Upper lobe of left lung (tissue), 6 donors: ENCODE results near the gene BMERB1. TPM values are rescaled to one million over a fixed set of nuclear protein-coding genes. Genes with fewer than 3 reads are reported as not detected.

Experiments
- ATAC-seq, 2 donors: fragments of 200-7000 bp; cut with Tn5 transposase; one replicate each; pipeline ENCODE4 v1.9.1; 2022; ENCODE audit warnings: mild to moderate bottlenecking in 2 of 2, moderate library complexity in 2 of 2; ENCODE audit not compliant: low FRiP score in 2 of 2
- DNase-seq, 2 donors: peaks; one replicate each; pipeline ENCODE4 v3.0.0-alpha.2; 2019 to 2020
- H3K27ac ChIP-seq, 4 donors: fragments of 200-600 bp; sonication (generic); one replicate each; pipeline ENCODE4 v1.5.1; 2016 to 2019
- H3K27me3 ChIP-seq, 4 donors: fragments of 200-600 bp; sonication (generic); one replicate each; pipeline ENCODE4 v1.5.1; 2017 to 2019
- H3K36me3 ChIP-seq, 4 donors: fragments of 200-600 bp; sonication (generic); one replicate each; pipeline ENCODE4 v1.5.1; 2016 to 2019
- H3K4me1 ChIP-seq, 4 donors: fragments of 200-600 bp; sonication (generic); one replicate each; pipeline ENCODE4 v1.5.1; 2018 to 2019
- H3K4me3 ChIP-seq, 4 donors: fragments of 200-600 bp; sonication (generic); one replicate each; pipeline ENCODE4 v1.5.1; 2017 to 2019; ENCODE audit warnings: mild to moderate bottlenecking in 2 of 4, moderate library complexity in 1 of 4
- H3K9me3 ChIP-seq, 4 donors: fragments of 200-600 bp; sonication (generic); one replicate each; pipeline ENCODE4 v1.5.1; 2018 to 2019
- EP300 ChIP-seq, 4 donors: sonication (generic); formaldehyde crosslinking; IDR thresholded peaks; one replicate each; pipeline ENCODE4 v1.5.1; 2017; ENCODE audit warnings: antibody characterized with exemption in 4 of 4, control low read depth in 2 of 4
- POLR2A ChIP-seq, 4 donors: fragments of 450-650 bp; IDR thresholded peaks; one replicate each; pipeline ENCODE4 v1.5.1; 2016 to 2017; ENCODE audit warnings: antibody characterized with exemption in 4 of 4, mild to moderate bottlenecking in 2 of 4
- POLR2AphosphoS5 ChIP-seq, 2 donors: sonication (generic); formaldehyde crosslinking; IDR thresholded peaks; one replicate each; pipeline ENCODE4 v1.5.1; 2017; ENCODE audit warnings: antibody characterized with exemption in 2 of 2
- WGBS, 2 donors: methylation state at CpG; one replicate each; pipeline ENCODE4 v1.1.5; 2017 to 2018; 5-methylcytosine and 5-hydroxymethylcytosine counted together
- total RNA-seq, 6 donors: library from RNA; depleted of rRNA in 4 of 6; stranded (reverse); fragments of >200 nt in 4 of 6; gene quantifications; one replicate each; pipeline versions ENCODE4 v1.1.0 to v1.2.1, GENCODE V29; 2016 to 2021
- TF ChIP-seq, protein P1 (sequence below), 6 experiments: fragments of 450-650 bp in 4 of 6; fragments of 200-600 bp in 2 of 6; sonication (generic) in 2 of 6; IDR thresholded peaks; one replicate each; pipeline ENCODE4 v1.5.1; 2016 to 2019; ENCODE audit warnings: antibody characterized with exemption in 6 of 6
- donor health status: DM: no; HTN: no; CAD: no; lungs with moderate emphysema.
- donor health status: DM: no; HTN: yes; CAD: no; lungs with severe emphysema.

The BMERB1 gene
- total RNA-seq, 6 donors from 2014 or later: 5.2 to 27.6 (median 16.1) TPM

GRCh38 chr16:15487336-15488284 lies 53.2 kb downstream of the BMERB1 start:
- H3K27me3 ChIP-seq: no peaks in the 10 kb centered on the region
- no peak overlapping the region for H3K4me3 ChIP-seq
- H3K36me3 ChIP-seq: no peaks in the 10 kb centered on the region
- H3K9me3 ChIP-seq: no peaks in the 10 kb centered on the region
- ATAC-seq (no peak), DNase-seq (no peak)
- no peak overlapping the region for H3K27ac ChIP-seq
- WGBS, 2 donors: 90 to 93% methylated on average over 12 of the region's 12 CpGs
- TF ChIP-seq EP300 (IDR thresholded peaks at IDR 0.05) (no peak), POLR2AphosphoS5 (IDR thresholded peaks at IDR 0.05) (no peak), POLR2A (IDR thresholded peaks at IDR 0.05) (no peak)
- TF ChIP-seq, protein P1, sequence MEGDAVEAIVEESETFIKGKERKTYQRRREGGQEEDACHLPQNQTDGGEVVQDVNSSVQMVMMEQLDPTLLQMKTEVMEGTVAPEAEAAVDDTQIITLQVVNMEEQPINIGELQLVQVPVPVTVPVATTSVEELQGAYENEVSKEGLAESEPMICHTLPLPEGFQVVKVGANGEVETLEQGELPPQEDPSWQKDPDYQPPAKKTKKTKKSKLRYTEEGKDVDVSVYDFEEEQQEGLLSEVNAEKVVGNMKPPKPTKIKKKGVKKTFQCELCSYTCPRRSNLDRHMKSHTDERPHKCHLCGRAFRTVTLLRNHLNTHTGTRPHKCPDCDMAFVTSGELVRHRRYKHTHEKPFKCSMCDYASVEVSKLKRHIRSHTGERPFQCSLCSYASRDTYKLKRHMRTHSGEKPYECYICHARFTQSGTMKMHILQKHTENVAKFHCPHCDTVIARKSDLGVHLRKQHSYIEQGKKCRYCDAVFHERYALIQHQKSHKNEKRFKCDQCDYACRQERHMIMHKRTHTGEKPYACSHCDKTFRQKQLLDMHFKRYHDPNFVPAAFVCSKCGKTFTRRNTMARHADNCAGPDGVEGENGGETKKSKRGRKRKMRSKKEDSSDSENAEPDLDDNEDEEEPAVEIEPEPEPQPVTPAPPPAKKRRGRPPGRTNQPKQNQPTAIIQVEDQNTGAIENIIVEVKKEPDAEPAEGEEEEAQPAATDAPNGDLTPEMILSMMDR (IDR thresholded peaks at IDR 0.05): no peak
- H3K4me1 ChIP-seq: no peaks in the 10 kb centered on the region

DNA sequence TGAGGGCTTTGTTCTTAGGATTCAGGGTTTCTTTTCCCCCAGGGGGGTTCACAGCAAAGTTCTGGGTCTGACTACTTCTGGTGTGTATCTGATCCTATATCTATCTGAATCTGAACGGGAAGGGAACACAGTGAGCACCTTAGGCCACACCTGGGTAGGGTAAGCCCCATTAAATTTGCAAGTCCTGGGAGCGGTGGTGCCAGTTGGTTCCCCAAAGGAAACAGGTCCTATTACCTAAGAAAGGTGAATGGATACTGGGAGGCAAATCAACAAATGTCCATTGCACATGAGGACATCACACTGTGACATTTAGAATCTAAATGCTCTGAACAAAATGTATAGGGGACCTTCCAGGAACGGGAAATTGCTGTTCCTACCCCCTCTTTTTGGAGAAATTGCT lies 54.6 kb downstream of the BMERB1 start:
- H3K4me1 ChIP-seq: no peaks in the 10 kb centered on the region
- H3K27me3 ChIP-seq: no peaks in the 10 kb centered on the region
- no peaks in the 10 kb centered on the region for H3K36me3 ChIP-seq
- H3K9me3 ChIP-seq: no peaks in the 10 kb centered on the region
- DNase-seq (no peak), ATAC-seq (no peak)
- peak overlapping the region in 1 of 4 donors; percentile 1 for H3K27ac ChIP-seq
- 69 to 94% methylated on average over 3 of the region's 3 CpGs for WGBS, 2 donors
- H3K4me3 ChIP-seq: no peak overlapping the region
- TF ChIP-seq POLR2A (IDR thresholded peaks at IDR 0.05) (no peak), POLR2AphosphoS5 (IDR thresholded peaks at IDR 0.05) (no peak), EP300 (IDR thresholded peaks at IDR 0.05) (no peak)
- TF ChIP-seq, protein P1 (IDR thresholded peaks at IDR 0.05): no peak

GRCh38 chr16:15490123-15490711 lies 55.8 kb downstream of the BMERB1 start:
- Histone ChIP-seq H3K4me1 (no peaks in the 10 kb centered on the region), H3K27ac (peak overlapping the region in 1 of 4 donors; percentile 24), H3K36me3 (no peaks in the 10 kb centered on the region), H3K27me3 (no peaks in the 10 kb centered on the region), H3K9me3 (no peaks in the 10 kb centered on the region), H3K4me3 (no peak overlapping the region)
- WGBS, 2 donors: 94 to 97% methylated on average over 5 of the region's 5 CpGs
- DNase-seq: no peak
- no peak for ATAC-seq
- TF ChIP-seq, protein P1 (IDR thresholded peaks at IDR 0.05): no peak
- TF ChIP-seq POLR2A (IDR thresholded peaks at IDR 0.05): no peak
- TF ChIP-seq POLR2AphosphoS5 (IDR thresholded peaks at IDR 0.05): no peak
- no peak for TF ChIP-seq EP300 (IDR thresholded peaks at IDR 0.05)

GRCh38 chr16:15491411-15491810 lies 57.0 kb downstream of the BMERB1 start:
- Histone ChIP-seq H3K27ac (no peak overlapping the region), H3K27me3 (no peaks in the 10 kb centered on the region), H3K9me3 (no peaks in the 10 kb centered on the region), H3K4me3 (no peak overlapping the region), H3K36me3 (no peaks in the 10 kb centered on the region), H3K4me1 (no peaks in the 10 kb centered on the region)
- ATAC-seq: no peak
- TF ChIP-seq, protein P1 (IDR thresholded peaks at IDR 0.05): no peak
- TF ChIP-seq POLR2A (IDR thresholded peaks at IDR 0.05): no peak
- no peak for TF ChIP-seq EP300 (IDR thresholded peaks at IDR 0.05)
- TF ChIP-seq POLR2AphosphoS5 (IDR thresholded peaks at IDR 0.05): no peak
- 83 to 85% methylated on average over 4 of the region's 4 CpGs for WGBS, 2 donors
- DNase-seq: no peak
